H9 (cell line): ENCODE measurements around the gene SHBG. TPM values are rescaled to one million over a fixed set of nuclear protein-coding genes. Genes with fewer than 3 reads are reported as not detected.

Source experiments
- DNase-seq: peaks from one replicate; pipeline ENCODE4 v3.0.0-alpha.2; 2017
- H2AFZ ChIP-seq: one replicate; pipeline ENCODE4 v1.6.1; 2013; ENCODE audit warnings: mild to moderate bottlenecking, low read length, control low read depth, moderate library complexity
- H2AK5ac ChIP-seq: 2 replicates; pipeline ENCODE4 v1.6.1; 2013; ENCODE audit warnings: low read length, control low read depth, mixed read lengths; ENCODE audit not compliant: insufficient read length
- H2BK120ac ChIP-seq: one replicate; pipeline ENCODE4 v1.6.1; 2013; ENCODE audit warnings: low read depth, mild to moderate bottlenecking, low read length, control low read depth, inconsistent platforms; ENCODE audit not compliant: poor library complexity, severe bottlenecking
- H2BK12ac ChIP-seq: 2 replicates; pipeline ENCODE4 v1.6.1; 2013; ENCODE audit warnings: low read length, control low read depth, mixed read lengths, low read depth; ENCODE audit not compliant: insufficient read length
- H2BK15ac ChIP-seq: 2 replicates; pipeline ENCODE4 v1.6.1; 2013; ENCODE audit warnings: low read depth, low read length, control low read depth
- H2BK20ac ChIP-seq: one replicate; pipeline ENCODE4 v1.6.1; 2013; ENCODE audit warnings: low read depth, mild to moderate bottlenecking, low read length, control low read depth, inconsistent platforms; ENCODE audit not compliant: poor library complexity, severe bottlenecking
- H2BK5ac ChIP-seq: 2 replicates; pipeline ENCODE4 v1.6.1; 2013; ENCODE audit warnings: low read length, control low read depth, mixed read lengths; ENCODE audit not compliant: insufficient read length
- H3K14ac ChIP-seq: 2 replicates; pipeline ENCODE4 v1.6.1; 2013; ENCODE audit warnings: low read length, control low read depth; ENCODE audit not compliant: insufficient read depth
- H3K18ac ChIP-seq: 2 replicates; pipeline ENCODE4 v1.6.1; 2013; ENCODE audit warnings: low read depth, mild to moderate bottlenecking, mixed read lengths, low read length, control low read depth; ENCODE audit not compliant: insufficient read length
- H3K23ac ChIP-seq: 2 replicates; pipeline ENCODE4 v1.6.1; 2013; ENCODE audit warnings: low read length, control low read depth, mixed read lengths, low read depth; ENCODE audit not compliant: insufficient read length
- H3K23me2 ChIP-seq: 2 replicates; pipeline ENCODE4 v1.6.1; 2013; ENCODE audit warnings: low read depth, mild to moderate bottlenecking, mixed read lengths, low read length, control low read depth; ENCODE audit not compliant: insufficient read length, poor library complexity, severe bottlenecking
- H3K27ac ChIP-seq: 2 replicates; pipeline ENCODE4 v1.5.1; 2013; ENCODE audit warnings: low read length, control low read depth, mixed read lengths, low read depth; ENCODE audit not compliant: insufficient read length
- H3K27me3 ChIP-seq: 2 replicates; pipeline ENCODE4 v1.6.1; 2013; ENCODE audit warnings: low read length, control low read depth, inconsistent platforms; ENCODE audit not compliant: insufficient read depth
- H3K4ac ChIP-seq: 2 replicates; pipeline ENCODE4 v1.6.1; 2013; ENCODE audit warnings: low read depth, mild to moderate bottlenecking, control low read depth, inconsistent platforms, low read length, moderate library complexity
- H3K4me1 ChIP-seq: 2 replicates; pipeline ENCODE4 v1.6.1; 2013; ENCODE audit warnings: low read length, control low read depth, inconsistent platforms; ENCODE audit not compliant: insufficient read depth
- H3K4me2 ChIP-seq: 2 replicates; pipeline ENCODE4 v1.6.1; 2013; ENCODE audit warnings: low read length, control low read depth, mixed read lengths; ENCODE audit not compliant: insufficient read length, insufficient read depth
- H3K56ac ChIP-seq: 2 replicates; pipeline ENCODE4 v1.6.1; 2013; ENCODE audit warnings: low read depth, mild to moderate bottlenecking, mixed read lengths, low read length, control low read depth; ENCODE audit not compliant: insufficient read length
- H3K79me1 ChIP-seq: 2 replicates; pipeline ENCODE4 v1.6.1; 2013; ENCODE audit warnings: low read depth, mild to moderate bottlenecking, moderate library complexity, low read length, control low read depth, inconsistent platforms; ENCODE audit not compliant: insufficient read depth, poor library complexity, severe bottlenecking
- H3K79me2 ChIP-seq: 2 replicates; pipeline ENCODE4 v1.6.1; 2013; ENCODE audit warnings: low read length, control low read depth, inconsistent platforms; ENCODE audit not compliant: insufficient read depth
- H3K9ac ChIP-seq: 2 replicates; pipeline ENCODE4 v1.6.1; 2013; ENCODE audit warnings: low read length, control low read depth, mixed read lengths; ENCODE audit not compliant: insufficient read length; ENCODE audit errors: extremely low read depth
- H3K9me3 ChIP-seq: one replicate; pipeline ENCODE4 v1.6.1; 2013; ENCODE audit warnings: low read depth, low read length, inconsistent platforms; ENCODE audit not compliant: control insufficient read depth
- H3T11ph ChIP-seq: one replicate; pipeline ENCODE4 v1.6.1; 2013; ENCODE audit warnings: mild to moderate bottlenecking, low read length, control low read depth, inconsistent platforms
- H4K20me1 ChIP-seq: one replicate; pipeline ENCODE4 v1.6.1; 2013; ENCODE audit not compliant: control insufficient read depth, insufficient read length, insufficient read depth
- H4K5ac ChIP-seq: 2 replicates; pipeline ENCODE4 v1.6.1; 2013; ENCODE audit warnings: low read depth, mild to moderate bottlenecking, mixed read lengths, low read length, control low read depth; ENCODE audit not compliant: insufficient read length
- H4K8ac ChIP-seq: replicated peaks from 2 replicates; pipeline ENCODE4 v1.6.1; 2013; ENCODE audit warnings: low read length, control low read depth, mixed read lengths, low read depth; ENCODE audit not compliant: insufficient read length
- H4K91ac ChIP-seq: 2 replicates; pipeline ENCODE4 v1.6.1; 2013; ENCODE audit warnings: low read depth, mild to moderate bottlenecking, moderate library complexity, mixed read lengths, low read length, control low read depth; ENCODE audit not compliant: insufficient read length
- H3K27ac Mint-ChIP-seq, 3 experiments: 2 replicates in 2 of 3; 3 replicates in 1 of 3; pipeline ENCODE4 v1.8.0; 2020 to 2021; ENCODE audit warnings: mixed read lengths in 3 of 3, mild to moderate bottlenecking in 1 of 3, moderate library complexity in 1 of 3
- H3K27me3 Mint-ChIP-seq: 2 replicates; pipeline ENCODE4 v1.8.0; 2021; ENCODE audit warnings: low read depth, mild to moderate bottlenecking, moderate library complexity, mixed read lengths
- H3K36me3 Mint-ChIP-seq, 3 experiments: 2 replicates in 2 of 3; 3 replicates in 1 of 3; pipeline ENCODE4 v1.8.0; 2020 to 2021; ENCODE audit warnings: low read depth in 3 of 3, mixed read lengths in 3 of 3; ENCODE audit not compliant: insufficient read depth in 1 of 3
- H3K4me1 Mint-ChIP-seq, 2 experiments: 2 replicates each; pipeline ENCODE4 v1.8.0; 2020; ENCODE audit warnings: mixed read lengths in 2 of 2
- H3K4me3 Mint-ChIP-seq, 2 experiments: 2 replicates in 1 of 2; 3 replicates in 1 of 2; pipeline ENCODE4 v1.8.0; 2020 to 2021; ENCODE audit warnings: mild to moderate bottlenecking in 2 of 2, mixed read lengths in 2 of 2, moderate library complexity in 1 of 2
- H3K9me3 Mint-ChIP-seq, 2 experiments: 2 replicates in 1 of 2; 3 replicates in 1 of 2; pipeline ENCODE4 v1.8.0; 2020; ENCODE audit warnings: mild to moderate bottlenecking in 2 of 2, mixed read lengths in 2 of 2, moderate library complexity in 1 of 2
- WGBS: extraction: QIAGEN DNeasy Blood & Tissue Kit; methylation state at CpG from one replicate; pipeline ENCODE4 v1.1.7; 2013; ENCODE audit warnings: missing lambda C conversion rate, low lambda C conversion rate, mixed read lengths; ENCODE audit not compliant: insufficient read length; ENCODE audit errors: extremely low coverage; 5-methylcytosine and 5-hydroxymethylcytosine counted together
- total RNA-seq: library from RNA; stranded (reverse); gene quantifications from 2 replicates; pipeline ENCODE4 v1.2.1, GENCODE V29; 2021
- TF ChIP-seq, protein P1 (sequence below): fragments of 200-600 bp; sonication (generic); conservative IDR thresholded peaks from 3 replicates; pipeline ENCODE4 v1.8.0; 2021; ENCODE audit warnings: antibody characterized with exemption, mild to moderate bottlenecking

SHBG gene
- total RNA-seq, 1 experiment from 2014 or later: 1.6 TPM

DNA sequence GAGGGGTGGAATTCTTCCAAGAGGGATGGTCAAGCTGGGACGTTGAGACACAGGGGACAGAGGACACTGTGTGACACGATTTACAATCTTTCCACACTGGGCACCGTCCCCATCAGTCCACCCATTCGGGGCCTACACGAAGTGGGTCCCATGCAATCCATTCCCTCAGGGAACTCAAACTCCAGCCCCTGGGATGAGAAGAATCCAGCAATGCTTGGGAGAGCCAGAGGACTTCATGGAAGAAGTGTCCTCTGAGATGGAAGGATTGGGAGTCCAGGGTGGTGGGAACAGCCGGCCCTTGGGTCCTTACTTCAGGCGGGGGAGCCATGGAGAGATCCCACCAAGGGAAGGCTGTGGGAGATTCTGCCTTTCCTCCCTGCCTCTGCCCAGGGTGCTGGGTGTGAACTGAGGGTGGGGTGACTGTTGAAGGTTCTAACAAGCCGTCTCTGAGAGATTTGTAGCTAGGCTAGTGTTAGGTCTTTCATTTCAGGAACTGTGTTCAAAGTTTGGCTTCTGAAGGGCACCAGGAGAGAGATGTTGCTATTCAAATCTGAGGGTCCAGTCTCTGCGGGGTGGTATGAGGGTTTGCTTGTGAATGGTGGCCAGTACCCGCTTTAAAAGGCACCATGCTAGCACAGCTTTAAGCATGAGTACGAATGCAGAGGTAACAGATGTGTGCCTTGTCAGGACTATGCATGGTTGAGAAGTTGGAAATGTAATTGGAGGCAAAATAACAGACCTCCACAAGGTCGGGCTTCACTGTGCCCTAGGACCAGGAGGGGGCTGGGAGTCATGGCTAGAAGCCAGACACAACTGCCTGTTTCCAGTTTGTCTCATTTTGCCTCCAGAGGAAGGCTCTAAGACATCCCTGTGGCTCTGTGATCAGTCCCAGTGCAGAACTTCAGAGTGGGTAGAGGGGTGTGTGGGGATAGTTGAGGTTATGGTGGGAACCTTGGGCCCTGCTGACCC lies 22.7 kb downstream of the SHBG start:
- no peaks in the 10 kb centered on the region for H3K79me1 ChIP-seq
- Mint-ChIP-seq H3K4me1 (peaks cover 38 to 56% of the 10 kb centered on the region in 2 experiments), H3K27me3 (peaks cover 63% of the 10 kb centered on the region), H3K9me3 (peaks cover 0 to 3% of the 10 kb centered on the region in 2 experiments; a peak in 1 of 5 replicates), H3K4me3 (peak overlapping the region; percentile 69 to 91), H3K36me3 (peaks cover 7 to 29% (median 10%) of the 10 kb centered on the region in 3 experiments; a peak in 6 of 7 replicates), H3K27ac (no peak overlapping the region)
- no peak overlapping the region for H3K14ac ChIP-seq
- peak overlapping the region; percentile 82 for H3K4me2 ChIP-seq
- H3K23me2 ChIP-seq: peaks cover 20% of the 10 kb centered on the region
- no peak overlapping the region for H4K5ac ChIP-seq
- H3K4ac ChIP-seq: no peak overlapping the region
- no peak overlapping the region for H3K27ac ChIP-seq
- no peak overlapping the region for H4K8ac ChIP-seq
- no peak for DNase-seq
- H4K91ac ChIP-seq: no peak overlapping the region
- peaks cover 5% of the 10 kb centered on the region for H3K27me3 ChIP-seq
- H3K4me1 ChIP-seq: peaks cover 3% of the 10 kb centered on the region; the same call in 1 of the 2 replicates
- WGBS: no CpG with 5 or more reads among the region's 12 CpGs
- TF ChIP-seq, protein P1, sequence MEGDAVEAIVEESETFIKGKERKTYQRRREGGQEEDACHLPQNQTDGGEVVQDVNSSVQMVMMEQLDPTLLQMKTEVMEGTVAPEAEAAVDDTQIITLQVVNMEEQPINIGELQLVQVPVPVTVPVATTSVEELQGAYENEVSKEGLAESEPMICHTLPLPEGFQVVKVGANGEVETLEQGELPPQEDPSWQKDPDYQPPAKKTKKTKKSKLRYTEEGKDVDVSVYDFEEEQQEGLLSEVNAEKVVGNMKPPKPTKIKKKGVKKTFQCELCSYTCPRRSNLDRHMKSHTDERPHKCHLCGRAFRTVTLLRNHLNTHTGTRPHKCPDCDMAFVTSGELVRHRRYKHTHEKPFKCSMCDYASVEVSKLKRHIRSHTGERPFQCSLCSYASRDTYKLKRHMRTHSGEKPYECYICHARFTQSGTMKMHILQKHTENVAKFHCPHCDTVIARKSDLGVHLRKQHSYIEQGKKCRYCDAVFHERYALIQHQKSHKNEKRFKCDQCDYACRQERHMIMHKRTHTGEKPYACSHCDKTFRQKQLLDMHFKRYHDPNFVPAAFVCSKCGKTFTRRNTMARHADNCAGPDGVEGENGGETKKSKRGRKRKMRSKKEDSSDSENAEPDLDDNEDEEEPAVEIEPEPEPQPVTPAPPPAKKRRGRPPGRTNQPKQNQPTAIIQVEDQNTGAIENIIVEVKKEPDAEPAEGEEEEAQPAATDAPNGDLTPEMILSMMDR: no peak
- H3K9me3 ChIP-seq: no peaks in the 10 kb centered on the region
- H3K9ac ChIP-seq: no peak overlapping the region
- no peaks in the 10 kb centered on the region for H3K79me2 ChIP-seq
- H2BK12ac ChIP-seq: no peak overlapping the region
- no peak overlapping the region for H3K23ac ChIP-seq
- no peaks in the 10 kb centered on the region for H4K20me1 ChIP-seq
- H3K18ac ChIP-seq: no peak overlapping the region
- no peak overlapping the region for H2BK120ac ChIP-seq
- H2BK15ac ChIP-seq: no peak overlapping the region
- H2AK5ac ChIP-seq: no peak overlapping the region
- H3K56ac ChIP-seq: no peak overlapping the region
- no peak overlapping the region for H2BK5ac ChIP-seq
- H2BK20ac ChIP-seq: no peak overlapping the region
- H2AFZ ChIP-seq: no peak overlapping the region
- no peak overlapping the region for H3T11ph ChIP-seq
